SK-N-SH (cell line): ENCODE results near the gene UFSP2. TPM values are rescaled to one million over a fixed set of nuclear protein-coding genes. Genes with fewer than 3 reads are reported as not detected.

Experiments
- CTCF ChIA-PET: fragments of 300-600, 350-600 bp; formaldehyde crosslinking; extraction: SDS; loops from one replicate; lab custom pipeline; 2021; lab: Yijun Ruan, JAX
- POLR2A ChIA-PET: fragments of 350-600 bp; sonication (Branson Sonifier 250); formaldehyde crosslinking; extraction: SDS; loops from one replicate; lab custom pipeline; 2020; ENCODE audit warnings: antibody characterized with exemption, inconsistent platforms; lab: Yijun Ruan, JAX
- DNase-seq: peaks from one replicate; pipeline ENCODE4 v3.0.0; 2012
- H2AFZ ChIP-seq: fragments of 200-600 bp; sonication (generic); 2 replicates; pipeline ENCODE4 v1.8.1; 2016; ENCODE audit warnings: antibody characterized with exemption, mild to moderate bottlenecking, low read depth
- H3F3A ChIP-seq: fragments of 200-600 bp; sonication (generic); replicated peaks from 2 replicates; pipeline ENCODE3; 2016; ENCODE audit warnings: antibody characterized with exemption, mild to moderate bottlenecking; ENCODE audit not compliant: insufficient read depth
- H3K27ac ChIP-seq, 2 experiments: fragments of 200-500 bp in 1 of 2; fragments of 200-600 bp in 1 of 2; sonication (Bioruptor generic) in 1 of 2; sonication (generic), shearing (Covaris generic) in 1 of 2; 2 replicates each; pipeline versions ENCODE4 v1.5.1 to v1.6.1; 2014 to 2016; ENCODE audit warnings: low read depth in 2 of 2, inconsistent platforms in 1 of 2, low read length in 1 of 2, mild to moderate bottlenecking in 1 of 2, mixed read lengths in 1 of 2
- H3K27me3 ChIP-seq: fragments of 200-600 bp; sonication (generic), shearing (Covaris generic); 2 replicates; pipeline ENCODE4 v1.6.1; 2016; ENCODE audit warnings: mixed run types; ENCODE audit not compliant: insufficient read depth
- H3K36me3 ChIP-seq, 2 experiments: fragments of 200-500 bp in 1 of 2; fragments of 200-600 bp in 1 of 2; sonication (Bioruptor generic) in 1 of 2; sonication (generic) in 1 of 2; replicated peaks in 1 of 2; 2 replicates each; pipeline versions ENCODE3 to v1.5.1; 2014 to 2016; ENCODE audit warnings: low read length in 1 of 2, mild to moderate bottlenecking in 1 of 2; ENCODE audit not compliant: insufficient read depth in 2 of 2, control insufficient read depth in 1 of 2
- H3K4me1 ChIP-seq, 2 experiments: fragments of 200-500 bp in 1 of 2; fragments of 200-600 bp in 1 of 2; sonication (Bioruptor generic) in 1 of 2; sonication (generic), shearing (Covaris generic) in 1 of 2; 2 replicates each; pipeline versions ENCODE4 v1.5.1 to v1.6.1; 2014 to 2016; ENCODE audit warnings: low read depth in 1 of 2, low read length in 1 of 2, mixed run types in 1 of 2; ENCODE audit not compliant: insufficient read depth in 2 of 2, control insufficient read depth in 1 of 2
- H3K4me2 ChIP-seq: fragments of 200-600 bp; sonication (generic), shearing (Covaris generic); 2 replicates; pipeline ENCODE4 v1.6.1; 2017; ENCODE audit warnings: mixed run types
- H3K4me3 ChIP-seq, 2 experiments: fragments of 200-500 bp in 1 of 2; fragments of 200-600 bp in 1 of 2; sonication (Bioruptor generic) in 1 of 2; sonication (generic), shearing (Covaris generic) in 1 of 2; 2 replicates each; pipeline versions ENCODE4 v1.5.1 to v1.8.1; 2014 to 2016; ENCODE audit warnings: low read depth in 2 of 2, inconsistent platforms in 1 of 2, low read length in 1 of 2, mild to moderate bottlenecking in 1 of 2, mixed read lengths in 1 of 2, moderate library complexity in 1 of 2
- H3K79me2 ChIP-seq: fragments of 200-600 bp; sonication (generic); 2 replicates; pipeline ENCODE4 v1.8.1; 2017; ENCODE audit warnings: mild to moderate bottlenecking; ENCODE audit not compliant: insufficient read depth
- H3K9ac ChIP-seq: fragments of 200-600 bp; sonication (generic); 2 replicates; pipeline ENCODE4 v1.6.1; 2017; ENCODE audit warnings: mixed run types
- H3K9me2 ChIP-seq: fragments of 200-600 bp; sonication (generic); 2 replicates; pipeline ENCODE4 v1.6.1; 2017; ENCODE audit warnings: mixed run types
- H3K9me3 ChIP-seq: fragments of 200-600 bp; sonication (generic); 2 replicates; pipeline ENCODE4 v1.6.1; 2017; ENCODE audit warnings: mixed run types, mild to moderate bottlenecking, moderate library complexity
- H4K20me1 ChIP-seq: fragments of 200-600 bp; sonication (generic); 2 replicates; pipeline ENCODE4 v1.6.1; 2017; ENCODE audit warnings: mild to moderate bottlenecking, mixed run types; ENCODE audit not compliant: insufficient read depth
- CHD2 ChIP-seq: fragments of 150-350 bp; IDR thresholded peaks from 2 replicates; pipeline ENCODE4 v1.6.1; 2018; ENCODE audit warnings: low read length; ENCODE audit not compliant: partially characterized antibody
- EZH2phosphoT487 ChIP-seq: fragments of 200-600 bp; sonication (generic); IDR thresholded peaks from 2 replicates; pipeline ENCODE4 v1.6.1; 2017; ENCODE audit warnings: low read depth, mixed run types, mild to moderate bottlenecking, antibody characterized with exemption, moderate library complexity, borderline replicate concordance
- FOXM1 ChIP-seq: IDR thresholded peaks from 2 replicates; pipeline ENCODE4 v1.4.0; 2012; ENCODE audit warnings: low read depth, mild to moderate bottlenecking
- GABPA ChIP-seq: IDR thresholded peaks from 2 replicates; pipeline ENCODE4 v1.4.0; 2012; ENCODE audit warnings: low read depth, mild to moderate bottlenecking
- IRF3 ChIP-seq: fragments of 150-350 bp; IDR thresholded peaks from 2 replicates; pipeline ENCODE4 v1.6.1; 2016; ENCODE audit warnings: mild to moderate bottlenecking, low read depth, low read length
- MAX ChIP-seq: IDR thresholded peaks from 2 replicates; pipeline ENCODE4 v1.4.0; 2012; ENCODE audit warnings: low read depth
- MEF2A ChIP-seq: IDR thresholded peaks from 2 replicates; pipeline ENCODE4 v1.4.0; 2012; ENCODE audit warnings: low read depth, borderline replicate concordance
- MXI1 ChIP-seq: IDR thresholded peaks from 2 replicates; pipeline ENCODE4 v1.6.1; 2012; ENCODE audit warnings: mild to moderate bottlenecking, low read depth, low read length, improper control_type of control experiment
- NRF1 ChIP-seq: IDR thresholded peaks from 2 replicates; pipeline ENCODE4 v1.6.1; 2012; ENCODE audit warnings: low read depth, mild to moderate bottlenecking, low read length
- PBX3 ChIP-seq: IDR thresholded peaks from 2 replicates; pipeline ENCODE4; 2012
- POLR2AphosphoS5 ChIP-seq: IDR thresholded peaks from 2 replicates; pipeline ENCODE4 v1.6.1; 2012; ENCODE audit warnings: low read depth, low read length
- RFX5 ChIP-seq: IDR thresholded peaks from 2 replicates; pipeline ENCODE4 v1.6.1; 2012; ENCODE audit warnings: mild to moderate bottlenecking, improper control_type of control experiment, low read length
- SMC3 ChIP-seq: IDR thresholded peaks from 2 replicates; pipeline ENCODE4 v1.6.1; 2012; ENCODE audit warnings: low read depth, low read length, improper control_type of control experiment
- TAF1 ChIP-seq: IDR thresholded peaks from 2 replicates; pipeline ENCODE4 v1.6.1; 2012; ENCODE audit warnings: low read depth, mild to moderate bottlenecking, low read length, moderate library complexity, borderline replicate concordance
- TCF12 ChIP-seq: IDR thresholded peaks from 2 replicates; pipeline ENCODE4 v1.4.0; 2012
- TEAD4 ChIP-seq: IDR thresholded peaks from 2 replicates; pipeline ENCODE4 v1.4.0; 2012; ENCODE audit warnings: mild to moderate bottlenecking, borderline replicate concordance; ENCODE audit not compliant: insufficient read depth
- USF2 ChIP-seq: fragments of 150-350 bp; IDR thresholded peaks from 2 replicates; pipeline ENCODE4 v1.6.1; 2017; ENCODE audit warnings: antibody characterized with exemption, low read length, low read depth, borderline replicate concordance
- YY1 ChIP-seq: IDR thresholded peaks from 2 replicates; pipeline ENCODE4 v1.4.0; 2012; ENCODE audit warnings: low read depth, mild to moderate bottlenecking
- ZBTB33 ChIP-seq: IDR thresholded peaks from 2 replicates; pipeline ENCODE4 v1.4.0; 2012; ENCODE audit warnings: low read depth, borderline replicate concordance
- WGBS: methylation state at CpG from one replicate; pipeline ENCODE4 v1.1.6; 2017; ENCODE audit warnings: low lambda C conversion rate; 5-methylcytosine and 5-hydroxymethylcytosine counted together
- polyA plus RNA-seq, 3 experiments: library from polyadenylated mRNA; depleted of rRNA; stranded (reverse); fragments of >200 nt; gene quantifications; 2 replicates each; pipeline ENCODE4 v1.2.3, GENCODE V29; 2012

UFSP2 gene
- polyA plus RNA-seq, 1 of the 3 experiments (the other 2 are of a cell fraction) = 15.5 TPM

- Histone ChIP-seq H3K36me3 (peaks cover 21 to 53% of the 10 kb centered on the region in 2 experiments), H3K4me1 (peaks cover 0 to 4% of the 10 kb centered on the region in 2 experiments; a peak in 1 of 4 replicates), H3K4me2 (no peak overlapping the region), H3K9ac (no peak overlapping the region), H3K27ac (no peak overlapping the region)
- 94% methylated on average over 6 of the region's 6 CpGs for WGBS
- CTCF ChIA-PET = interaction anchor here (1.2 kb wide), 1 partner anchor 8 kb away, joined by 4 read pairs; no protein-coding TSS in a partner anchor
- POLR2A ChIA-PET = no interaction called here
- no peak for TF ChIP-seq EZH2phosphoT487
- TF ChIP-seq CHD2 = no peak
- no peak for TF ChIP-seq NRF1
- no peak for TF ChIP-seq POLR2AphosphoS5
- no peak for TF ChIP-seq FOXM1
- no peak for TF ChIP-seq MXI1
- no peak for TF ChIP-seq IRF3
- no peak for TF ChIP-seq RFX5
- no peak for TF ChIP-seq SMC3
- no peak for TF ChIP-seq TAF1
- TF ChIP-seq TEAD4 = no peak
- TF ChIP-seq GABPA = no peak
- no peak for TF ChIP-seq YY1
- no peak for TF ChIP-seq ZBTB33
- TF ChIP-seq PBX3 = no peak
- TF ChIP-seq USF2 = no peak
- no peak for TF ChIP-seq MEF2A
- TF ChIP-seq TCF12 = no peak
- no peak for TF ChIP-seq MAX
- TF ChIP-seq, all 33 proteins: peak for 0
- no peaks in the 10 kb centered on the region for H3K9me2 ChIP-seq
- H3K9me3 ChIP-seq = no peaks in the 10 kb centered on the region
- no peaks in the 10 kb centered on the region for H3F3A ChIP-seq
- no peaks in the 10 kb centered on the region for H3K27me3 ChIP-seq
- DNase-seq = no peak
- no peak overlapping the region for H2AFZ ChIP-seq
- H4K20me1 ChIP-seq = no peaks in the 10 kb centered on the region
- H3K79me2 ChIP-seq = no peaks in the 10 kb centered on the region
- no peak overlapping the region for H3K4me3 ChIP-seq
Observed at GRCh38 chr4:185374573-185374972, 51.2 kb downstream of the UFSP2 start.
